Activated CD4-positive, alpha-beta T cell treated with anti-CD3 and anti-CD28 coated beads for 36 hours (primary cell): ENCODE results near the gene DUOX1. TPM values are rescaled to one million over a fixed set of nuclear protein-coding genes. Genes with fewer than 3 reads are reported as not detected.

Experiments used
- total RNA-seq, 2 experiments: library from RNA; stranded (reverse); gene quantifications; one replicate each; pipeline ENCODE4 v1.2.3, GENCODE V29; 2021

Gene DUOX1
- total RNA-seq, 2 experiments from 2014 or later, result 0.07 to 0.11 TPM

Other genes with a start within 250 kb of the DUOX1 start
- not detected for gene TERB2, start 173.3 kb upstream of the DUOX1 start, total RNA-seq
- 10 to 100 TPM; 17.1 to 17.7 TPM for gene SORD, start 106.8 kb upstream of the DUOX1 start, total RNA-seq
- gene DUOX2, start 15.8 kb upstream of the DUOX1 start, total RNA-seq, result under 1 TPM in 1 of 2 experiments, not detected in 1; 0.02 TPM
- gene DUOXA2, start 15.7 kb upstream of the DUOX1 start, total RNA-seq, result not detected
- under 1 TPM in 1 of 2 experiments, not detected in 1; 0.19 TPM for gene DUOXA1, start 115 bp upstream of the DUOX1 start, total RNA-seq
- gene SHF, start 58.0 kb downstream of the DUOX1 start, total RNA-seq, result 10 to 100 TPM; 17.9 to 18.7 TPM
- not detected for gene SLC28A2, start 122.2 kb downstream of the DUOX1 start, total RNA-seq
- 1 to 10 TPM; 2.5 to 3.4 TPM for gene GATM, start 248.6 kb downstream of the DUOX1 start, total RNA-seq